Spleen (tissue), 7 donors: Measurements from ENCODE around the gene LRRFIP2.

Experiments
- POLR2A ChIP-seq, 3 donors: fragments of 450-650 bp; IDR thresholded peaks; one replicate each; pipeline ENCODE4 v1.5.1; 2017; ENCODE audit warnings: antibody characterized with exemption in 3 of 3, mild to moderate bottlenecking in 1 of 3
- TF ChIP-seq, protein P1 (sequence below), 11 experiments: fragments of 200-600 bp in 7 of 11; fragments of 450-650 bp in 4 of 11; sonication (generic) in 4 of 11; IDR thresholded peaks in 8 of 11; conservative IDR thresholded peaks in 3 of 11; 1 replicate in 7 of 11; 2 replicates in 4 of 11; pipeline versions ENCODE4 v1.4.0 to v1.8.0; 2016 to 2021; ENCODE audit warnings: antibody characterized with exemption in 11 of 11, inconsistent platforms in 4 of 11, mild to moderate bottlenecking in 1 of 11
- donor health status: DM: no; HTN: no; CAD: no; lungs with moderate emphysema.
- donor health status: DM: no; HTN: no; CAD: no.
- donor health status: DM: no; HTN: no; CAD: no.

GRCh38 chr3:37075955-37076354 lies 98.4 kb downstream of the LRRFIP2 start:
- TF ChIP-seq POLR2A (IDR thresholded peaks at IDR 0.05): no peak
- TF ChIP-seq, protein P1, sequence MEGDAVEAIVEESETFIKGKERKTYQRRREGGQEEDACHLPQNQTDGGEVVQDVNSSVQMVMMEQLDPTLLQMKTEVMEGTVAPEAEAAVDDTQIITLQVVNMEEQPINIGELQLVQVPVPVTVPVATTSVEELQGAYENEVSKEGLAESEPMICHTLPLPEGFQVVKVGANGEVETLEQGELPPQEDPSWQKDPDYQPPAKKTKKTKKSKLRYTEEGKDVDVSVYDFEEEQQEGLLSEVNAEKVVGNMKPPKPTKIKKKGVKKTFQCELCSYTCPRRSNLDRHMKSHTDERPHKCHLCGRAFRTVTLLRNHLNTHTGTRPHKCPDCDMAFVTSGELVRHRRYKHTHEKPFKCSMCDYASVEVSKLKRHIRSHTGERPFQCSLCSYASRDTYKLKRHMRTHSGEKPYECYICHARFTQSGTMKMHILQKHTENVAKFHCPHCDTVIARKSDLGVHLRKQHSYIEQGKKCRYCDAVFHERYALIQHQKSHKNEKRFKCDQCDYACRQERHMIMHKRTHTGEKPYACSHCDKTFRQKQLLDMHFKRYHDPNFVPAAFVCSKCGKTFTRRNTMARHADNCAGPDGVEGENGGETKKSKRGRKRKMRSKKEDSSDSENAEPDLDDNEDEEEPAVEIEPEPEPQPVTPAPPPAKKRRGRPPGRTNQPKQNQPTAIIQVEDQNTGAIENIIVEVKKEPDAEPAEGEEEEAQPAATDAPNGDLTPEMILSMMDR (IDR thresholded peaks at IDR 0.05 in 8 of 11, conservative IDR thresholded peaks at IDR 0.05 in 3 of 11): no peak
